Measurements from ENCODE around the gene EME2. TPM values are rescaled to one million over a fixed set of nuclear protein-coding genes. Genes with fewer than 3 reads are reported as not detected.

Gene EME2
- total and polyA plus RNA-seq, 2 of the 13 experiments (the other 11 are each of a cell fraction or from before 2014, with no cell fraction given): 4.4 to 7.6 TPM

DNA sequence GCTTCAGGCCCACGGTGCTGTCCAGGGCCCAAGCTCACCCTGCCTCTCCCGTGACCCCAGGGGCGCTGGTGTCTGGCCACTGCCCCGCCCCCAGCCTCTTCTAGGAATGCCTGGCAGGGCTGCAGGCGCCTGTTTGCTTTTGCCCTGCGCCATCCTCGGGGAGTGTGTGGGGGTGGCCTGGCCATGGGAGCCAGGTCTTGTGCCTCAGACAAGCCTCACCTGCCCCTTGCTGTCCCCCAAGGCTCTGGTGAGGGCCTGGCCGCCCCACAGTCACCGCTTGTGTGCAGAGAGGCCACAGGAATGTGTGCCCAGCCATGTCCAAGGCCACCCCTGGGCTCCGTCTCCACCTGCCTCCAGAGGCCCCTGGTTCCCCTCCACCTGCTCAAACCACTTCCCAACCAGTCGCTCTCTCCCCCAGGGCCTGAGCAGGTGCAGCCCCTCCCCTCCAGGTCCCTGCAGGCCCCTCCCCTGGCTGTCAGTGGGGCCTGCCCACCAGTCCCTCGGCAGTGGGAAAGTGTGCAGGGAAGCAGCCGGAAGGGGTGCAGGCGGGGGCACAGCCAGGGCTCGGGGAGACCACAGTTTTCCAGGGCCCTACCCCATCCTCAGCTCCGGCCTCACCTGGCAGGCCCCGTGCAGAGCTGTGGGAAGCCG is 21.7 kb downstream of the EME2 start (continued):
- TF ChIP-seq ZXDC (CRISPR knock-in tag; IDR thresholded peaks at IDR 0.05) (no peak), HNF1B (CRISPR knock-in tag; IDR thresholded peaks at IDR 0.05) (no peak; the same call in 1 of the 2 replicates), REPIN1 (CRISPR knock-in tag; IDR thresholded peaks at IDR 0.05; ENCODE audit: borderline replicate concordance, low read depth) (peak; percentile 41; the same call in 1 of the 2 replicates), ZSCAN20 (CRISPR knock-in tag; IDR thresholded peaks at IDR 0.05; ENCODE audit: borderline replicate concordance) (no peak), ZFP37 (CRISPR knock-in tag; IDR thresholded peaks at IDR 0.05; ENCODE audit: borderline replicate concordance) (0 out of 2 replicates have a peak, but pooled peaks have one; percentile 53), NR2F6 (IDR thresholded peaks at IDR 0.05) (peak; percentile 49), NR2F6 (CRISPR knock-in tag; IDR thresholded peaks at IDR 0.05) (peak; percentile 64; the same call in 1 of the 2 replicates), HOXA9 (CRISPR knock-in tag; IDR thresholded peaks at IDR 0.05; ENCODE audit: borderline replicate concordance) (no peak), PRDM15 (CRISPR knock-in tag; IDR thresholded peaks at IDR 0.05) (no peak), GABPA (IDR thresholded peaks at IDR 0.05; ENCODE audit: low read depth, low read length) (no peak), GABPA (CRISPR knock-in tag; IDR thresholded peaks at IDR 0.05; ENCODE audit: low read depth) (no peak), JDP2 (CRISPR knock-in tag; IDR thresholded peaks at IDR 0.05; ENCODE audit: borderline replicate concordance) (no peak), NFE2L1 (CRISPR knock-in tag; IDR thresholded peaks at IDR 0.05; ENCODE audit: borderline replicate concordance) (no peak)
- TF ChIP-seq, protein P1, sequence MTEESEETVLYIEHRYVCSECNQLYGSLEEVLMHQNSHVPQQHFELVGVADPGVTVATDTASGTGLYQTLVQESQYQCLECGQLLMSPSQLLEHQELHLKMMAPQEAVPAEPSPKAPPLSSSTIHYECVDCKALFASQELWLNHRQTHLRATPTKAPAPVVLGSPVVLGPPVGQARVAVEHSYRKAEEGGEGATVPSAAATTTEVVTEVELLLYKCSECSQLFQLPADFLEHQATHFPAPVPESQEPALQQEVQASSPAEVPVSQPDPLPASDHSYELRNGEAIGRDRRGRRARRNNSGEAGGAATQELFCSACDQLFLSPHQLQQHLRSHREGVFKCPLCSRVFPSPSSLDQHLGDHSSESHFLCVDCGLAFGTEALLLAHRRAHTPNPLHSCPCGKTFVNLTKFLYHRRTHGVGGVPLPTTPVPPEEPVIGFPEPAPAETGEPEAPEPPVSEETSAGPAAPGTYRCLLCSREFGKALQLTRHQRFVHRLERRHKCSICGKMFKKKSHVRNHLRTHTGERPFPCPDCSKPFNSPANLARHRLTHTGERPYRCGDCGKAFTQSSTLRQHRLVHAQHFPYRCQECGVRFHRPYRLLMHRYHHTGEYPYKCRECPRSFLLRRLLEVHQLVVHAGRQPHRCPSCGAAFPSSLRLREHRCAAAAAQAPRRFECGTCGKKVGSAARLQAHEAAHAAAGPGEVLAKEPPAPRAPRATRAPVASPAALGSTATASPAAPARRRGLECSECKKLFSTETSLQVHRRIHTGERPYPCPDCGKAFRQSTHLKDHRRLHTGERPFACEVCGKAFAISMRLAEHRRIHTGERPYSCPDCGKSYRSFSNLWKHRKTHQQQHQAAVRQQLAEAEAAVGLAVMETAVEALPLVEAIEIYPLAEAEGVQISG (CRISPR knock-in tag; IDR thresholded peaks at IDR 0.05): peak; percentile 12
- TF ChIP-seq, protein P2, sequence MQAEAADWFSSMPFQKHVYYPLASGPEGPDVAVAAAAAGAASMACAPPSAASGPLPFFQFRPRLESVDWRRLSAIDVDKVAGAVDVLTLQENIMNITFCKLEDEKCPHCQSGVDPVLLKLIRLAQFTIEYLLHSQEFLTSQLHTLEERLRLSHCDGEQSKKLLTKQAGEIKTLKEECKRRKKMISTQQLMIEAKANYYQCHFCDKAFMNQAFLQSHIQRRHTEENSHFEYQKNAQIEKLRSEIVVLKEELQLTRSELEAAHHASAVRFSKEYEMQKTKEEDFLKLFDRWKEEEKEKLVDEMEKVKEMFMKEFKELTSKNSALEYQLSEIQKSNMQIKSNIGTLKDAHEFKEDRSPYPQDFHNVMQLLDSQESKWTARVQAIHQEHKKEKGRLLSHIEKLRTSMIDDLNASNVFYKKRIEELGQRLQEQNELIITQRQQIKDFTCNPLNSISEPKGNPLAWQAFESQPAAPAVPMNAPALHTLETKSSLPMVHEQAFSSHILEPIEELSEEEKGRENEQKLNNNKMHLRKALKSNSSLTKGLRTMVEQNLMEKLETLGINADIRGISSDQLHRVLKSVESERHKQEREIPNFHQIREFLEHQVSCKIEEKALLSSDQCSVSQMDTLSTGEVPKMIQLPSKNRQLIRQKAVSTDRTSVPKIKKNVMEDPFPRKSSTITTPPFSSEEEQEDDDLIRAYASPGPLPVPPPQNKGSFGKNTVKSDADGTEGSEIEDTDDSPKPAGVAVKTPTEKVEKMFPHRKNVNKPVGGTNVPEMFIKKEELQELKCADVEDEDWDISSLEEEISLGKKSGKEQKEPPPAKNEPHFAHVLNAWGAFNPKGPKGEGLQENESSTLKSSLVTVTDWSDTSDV (CRISPR knock-in tag; IDR thresholded peaks at IDR 0.05): no peak

Measured in HepG2 (cell line).